ENCODE results near the gene DNMT1. TPM values are rescaled to one million over a fixed set of nuclear protein-coding genes. Genes with fewer than 3 reads are reported as not detected.

Gene DNMT1
- total RNA-seq, 4 donors from 2014 or later, result 20.8 to 51.4 (median 34.8) TPM

- TF ChIP-seq POLR2A (IDR thresholded peaks at IDR 0.05; ENCODE audit: low read depth) (no peak), POLR2AphosphoS5 (IDR thresholded peaks at IDR 0.05) (no peak), EP300 (IDR thresholded peaks at IDR 0.05) (no peak)
- TF ChIP-seq, protein P1, sequence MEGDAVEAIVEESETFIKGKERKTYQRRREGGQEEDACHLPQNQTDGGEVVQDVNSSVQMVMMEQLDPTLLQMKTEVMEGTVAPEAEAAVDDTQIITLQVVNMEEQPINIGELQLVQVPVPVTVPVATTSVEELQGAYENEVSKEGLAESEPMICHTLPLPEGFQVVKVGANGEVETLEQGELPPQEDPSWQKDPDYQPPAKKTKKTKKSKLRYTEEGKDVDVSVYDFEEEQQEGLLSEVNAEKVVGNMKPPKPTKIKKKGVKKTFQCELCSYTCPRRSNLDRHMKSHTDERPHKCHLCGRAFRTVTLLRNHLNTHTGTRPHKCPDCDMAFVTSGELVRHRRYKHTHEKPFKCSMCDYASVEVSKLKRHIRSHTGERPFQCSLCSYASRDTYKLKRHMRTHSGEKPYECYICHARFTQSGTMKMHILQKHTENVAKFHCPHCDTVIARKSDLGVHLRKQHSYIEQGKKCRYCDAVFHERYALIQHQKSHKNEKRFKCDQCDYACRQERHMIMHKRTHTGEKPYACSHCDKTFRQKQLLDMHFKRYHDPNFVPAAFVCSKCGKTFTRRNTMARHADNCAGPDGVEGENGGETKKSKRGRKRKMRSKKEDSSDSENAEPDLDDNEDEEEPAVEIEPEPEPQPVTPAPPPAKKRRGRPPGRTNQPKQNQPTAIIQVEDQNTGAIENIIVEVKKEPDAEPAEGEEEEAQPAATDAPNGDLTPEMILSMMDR (IDR thresholded peaks at IDR 0.05), result no peak
- intact Hi-C loops (cut with DNase I), result no loop called here
- no peaks in the 10 kb centered on the region for H3K27me3 ChIP-seq
- peaks cover 6 to 47% (median 37%) of the 10 kb centered on the region in 4 donors for H3K36me3 ChIP-seq
- peaks cover 9 to 21% (median 19%) of the 10 kb centered on the region in 4 donors for H3K4me1 ChIP-seq
- 81% methylated on average over 13 of the region's 13 CpGs for WGBS
- no peak overlapping the region for H3K27ac ChIP-seq (replicated peaks in 1 of 4)
- DNase-seq (ENCODE audit: extremely low spot score), result no peak
- no peaks in the 10 kb centered on the region for H3K9me3 ChIP-seq
- H3K4me3 ChIP-seq, result no peak overlapping the region
These were observed 102.7 kb downstream of the DNMT1 start for GRCh38 chr19:10091895-10092641.

- H3K27ac ChIP-seq (replicated peaks in 1 of 4), result no peak overlapping the region
- intact Hi-C loops (cut with DNase I), result no loop called here
- H3K36me3 ChIP-seq, result peaks cover 6 to 47% (median 37%) of the 10 kb centered on the region in 4 donors
- H3K27me3 ChIP-seq, result no peaks in the 10 kb centered on the region
- no peaks in the 10 kb centered on the region for H3K9me3 ChIP-seq
- TF ChIP-seq, protein P1 (IDR thresholded peaks at IDR 0.05), result no peak
- TF ChIP-seq POLR2A (IDR thresholded peaks at IDR 0.05; ENCODE audit: low read depth) (no peak), POLR2AphosphoS5 (IDR thresholded peaks at IDR 0.05) (no peak), EP300 (IDR thresholded peaks at IDR 0.05) (no peak)
- DNase-seq (ENCODE audit: extremely low spot score), result no peak
- peaks cover 5 to 20% (median 19%) of the 10 kb centered on the region in 4 donors for H3K4me1 ChIP-seq
- WGBS, result 92% methylated on average over 15 of the region's 17 CpGs
- H3K4me3 ChIP-seq, result no peak overlapping the region
These were observed 103.4 kb downstream of the DNMT1 start for GRCh38 chr19:10091370-10091687.

DNA sequence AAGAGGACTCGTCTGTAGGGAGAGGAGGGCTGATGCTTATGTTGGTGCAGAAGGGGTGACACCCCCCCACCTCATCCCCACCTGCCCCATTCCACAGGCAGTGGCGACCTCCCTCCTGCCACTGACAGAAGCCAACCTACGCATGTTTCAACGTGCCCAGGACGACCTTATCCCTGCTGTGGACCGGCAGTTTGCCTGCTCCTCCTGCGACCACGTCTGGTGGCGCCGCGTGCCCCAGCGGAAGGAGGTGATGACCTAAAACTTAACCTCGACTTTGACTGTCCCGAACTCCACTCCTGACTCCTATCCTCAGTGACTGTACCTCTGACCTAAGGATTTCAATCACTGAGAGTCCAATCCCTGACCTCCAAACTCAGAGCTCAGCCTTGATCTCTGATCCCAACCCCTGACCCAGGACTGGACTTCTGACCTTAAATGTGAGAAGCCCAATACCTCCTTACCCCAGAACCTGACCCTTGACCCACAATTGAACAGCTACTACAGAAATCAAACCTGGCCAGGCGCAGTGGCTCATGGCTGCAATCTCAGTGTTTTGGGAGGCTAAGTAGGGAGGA lies 104.9 kb downstream of the DNMT1 start:
- DNase-seq (ENCODE audit: extremely low spot score), result no peak
- 90% methylated on average over 14 of the region's 15 CpGs for WGBS
- Histone ChIP-seq H3K27ac (replicated peaks in 1 of 4) (no peak overlapping the region), H3K36me3 (peaks cover 6 to 47% (median 37%) of the 10 kb centered on the region in 4 donors), H3K4me3 (no peak overlapping the region), H3K4me1 (peaks cover 0 to 18% (median 15%) of the 10 kb centered on the region in 4 donors), H3K27me3 (no peaks in the 10 kb centered on the region), H3K9me3 (no peaks in the 10 kb centered on the region)
- intact Hi-C loops (cut with DNase I), result no loop called here
- TF ChIP-seq POLR2A (IDR thresholded peaks at IDR 0.05; ENCODE audit: low read depth) (no peak), EP300 (IDR thresholded peaks at IDR 0.05) (no peak), POLR2AphosphoS5 (IDR thresholded peaks at IDR 0.05) (no peak)
- TF ChIP-seq, protein P1 (IDR thresholded peaks at IDR 0.05), result no peak

- no peak for TF ChIP-seq EP300 (IDR thresholded peaks at IDR 0.05)
- TF ChIP-seq, protein P1 (IDR thresholded peaks at IDR 0.05), result no peak
- no peak for TF ChIP-seq POLR2A (IDR thresholded peaks at IDR 0.05; ENCODE audit: low read depth)
- no peak for TF ChIP-seq POLR2AphosphoS5 (IDR thresholded peaks at IDR 0.05)
- intact Hi-C loops (cut with DNase I), result no loop called here
These were observed 105.7 kb downstream of the DNMT1 start for GRCh38 chr19:10088949-10089554.

More at GRCh38 chr19:10088949-10089554, 105.7 kb downstream of the DNMT1 start:
- Histone ChIP-seq H3K4me1 (peaks cover 0 to 18% (median 15%) of the 10 kb centered on the region in 4 donors), H3K27me3 (no peaks in the 10 kb centered on the region), H3K36me3 (peaks cover 6 to 47% (median 37%) of the 10 kb centered on the region in 4 donors), H3K4me3 (no peak overlapping the region), H3K27ac (replicated peaks in 1 of 4) (no peak overlapping the region), H3K9me3 (no peaks in the 10 kb centered on the region)
- WGBS, result 83% methylated on average over 5 of the region's 6 CpGs
- DNase-seq (ENCODE audit: extremely low spot score), result no peak
